Esophagus mucosa (tissue), 1 donor: Measurements from ENCODE around the gene FAM3B. TPM values are rescaled to one million over a fixed set of nuclear protein-coding genes. Genes with fewer than 3 reads are reported as not detected.
A peak's percentile ranks its signal among the peaks of the same experiment; 100 is the strongest.

Experiments used
- ATAC-seq: fragments of 200-7000 bp; cut with Tn5 transposase; one replicate; pipeline ENCODE4 v1.9.1; 2020
- total RNA-seq: library from RNA; stranded (reverse); gene quantifications from one replicate; pipeline ENCODE4 v1.2.4, GENCODE V29; 2023
- donor health status: DM: yes; HTN: yes; CAD: no.

The FAM3B gene
- total RNA-seq, 1 donor from 2014 or later, result 23.3 TPM

GRCh38 chr21:41319273-41319672 lies 2.7 kb downstream of the FAM3B start:
- ATAC-seq, result no peak

- peak; percentile 60 for ATAC-seq
Observed at GRCh38 chr21:41321211-41321907, 4.8 kb downstream of the FAM3B start.

GRCh38 chr21:41321908-41322495 lies 5.4 kb downstream of the FAM3B start:
- no peak for ATAC-seq

DNA sequence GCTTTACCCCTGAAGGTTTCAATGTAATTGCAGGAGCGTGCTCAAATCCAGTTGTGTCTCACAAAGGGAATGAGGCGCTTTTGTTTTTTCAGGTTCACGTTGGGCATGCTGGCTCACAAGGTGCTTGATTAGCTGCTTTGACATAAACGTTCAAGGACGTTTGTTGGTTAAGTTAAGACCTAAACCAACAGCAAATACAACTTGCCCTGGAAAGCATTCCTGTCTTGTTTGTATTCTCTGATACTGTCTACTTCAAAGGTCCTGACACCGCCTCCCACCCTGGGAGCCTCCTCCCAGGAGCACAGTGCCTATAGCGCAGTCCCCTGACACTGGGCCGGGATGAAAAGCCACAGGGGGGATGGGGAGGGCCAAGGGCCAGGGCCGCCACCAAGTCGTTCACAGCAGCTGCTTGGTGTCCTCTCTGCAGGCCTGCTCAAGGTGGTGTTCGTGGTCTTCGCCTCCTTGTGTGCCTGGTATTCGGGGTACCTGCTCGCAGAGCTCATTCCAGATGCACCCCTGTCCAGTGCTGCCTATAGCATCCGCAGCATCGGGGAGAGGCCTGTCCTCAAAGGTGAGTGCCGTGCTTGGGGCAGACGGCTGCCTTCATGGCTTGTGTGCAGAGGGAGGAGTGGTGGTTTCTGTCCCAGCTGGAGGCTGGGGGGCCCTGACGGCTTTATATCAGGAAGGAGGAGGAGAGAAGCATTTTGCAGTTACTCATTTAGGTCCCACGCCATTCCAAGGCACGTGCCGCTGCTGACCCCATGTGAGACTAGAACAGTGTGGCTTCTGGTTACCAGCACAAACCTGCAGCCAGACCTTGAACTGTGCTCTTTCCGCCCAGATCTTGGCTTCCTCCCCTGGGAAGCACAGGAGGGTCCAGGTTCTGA lies 6.1 kb downstream of the FAM3B start:
- ATAC-seq, result no peak

DNA sequence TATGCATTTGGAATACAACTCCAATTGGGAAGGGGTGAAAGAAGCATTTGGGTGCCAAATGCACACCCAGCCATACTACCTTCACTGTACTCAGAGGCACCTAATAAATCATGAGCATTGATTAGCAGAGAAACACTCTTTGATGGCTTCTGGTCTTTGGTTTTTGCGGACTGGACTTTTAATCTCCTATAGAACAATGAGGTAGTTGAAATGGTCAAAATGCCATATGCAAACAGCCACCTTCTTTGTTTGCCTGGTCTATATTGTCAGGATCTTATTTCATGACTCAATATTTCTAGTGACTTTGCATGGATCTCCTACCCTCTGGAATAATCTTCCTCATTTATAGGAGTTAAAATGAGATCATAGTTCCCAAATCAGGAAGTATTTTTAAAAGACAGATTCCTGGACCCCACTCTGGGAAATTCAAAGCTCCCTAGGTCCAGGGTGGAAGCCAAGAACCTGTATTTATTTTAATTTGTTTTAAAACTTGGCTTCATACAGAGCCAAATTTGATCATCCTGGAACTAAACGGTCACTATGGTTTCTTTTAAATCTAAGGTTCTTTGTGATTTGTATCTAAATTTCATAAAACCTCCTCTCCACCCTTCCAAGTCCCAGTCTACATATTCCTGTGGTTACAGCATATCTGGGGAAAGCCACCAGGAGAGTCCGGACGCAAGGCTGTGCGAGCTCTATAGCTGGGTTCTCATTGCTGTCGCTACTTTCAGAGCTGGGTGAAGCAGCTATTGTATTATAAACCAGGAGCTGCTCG lies 8.7 kb downstream of the FAM3B start:
- ATAC-seq, result no peak

DNA sequence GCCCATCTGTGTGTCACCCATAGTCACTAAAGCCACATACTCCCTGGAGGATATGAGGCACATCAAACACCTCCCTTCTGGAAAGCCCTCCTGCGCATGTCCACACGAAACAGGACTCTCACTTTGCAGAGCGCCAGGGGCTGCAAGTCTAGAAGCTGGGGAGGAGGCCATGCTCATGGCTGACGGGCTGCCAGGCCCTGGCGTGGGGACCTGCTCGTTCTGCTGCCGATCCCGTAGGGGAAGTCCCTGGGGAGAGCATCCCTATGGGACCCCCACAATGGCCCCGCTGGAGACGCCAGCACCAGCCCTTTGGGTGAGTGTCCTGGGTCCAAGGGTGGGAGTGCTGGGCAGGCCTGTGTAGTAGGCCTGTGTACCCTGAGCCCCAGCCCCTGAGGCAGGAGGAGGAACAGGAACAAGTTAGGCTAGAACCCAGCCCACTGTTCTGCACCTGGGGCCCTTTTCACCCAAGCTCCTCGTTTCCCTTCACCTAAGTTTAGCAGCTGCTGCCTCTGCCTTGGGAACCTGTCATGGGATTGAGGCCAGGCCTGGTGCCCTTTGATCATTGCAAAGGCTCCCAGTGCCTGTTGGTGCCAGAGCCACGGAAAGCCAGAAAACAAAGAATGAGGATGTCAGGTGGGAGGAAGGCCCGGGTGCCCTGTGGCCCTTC lies 9.9 kb downstream of the FAM3B start:
- ATAC-seq, result no peak

GRCh38 chr21:41327753-41328152 lies 11.2 kb downstream of the FAM3B start:
- ATAC-seq, result no peak

- ATAC-seq, result no peak
Observed at GRCh38 chr21:41328660-41329607, 12.3 kb downstream of the FAM3B start.

GRCh38 chr21:41333752-41334151 lies 17.2 kb downstream of the FAM3B start:
- ATAC-seq, result no peak

GRCh38 chr21:41337515-41337914 lies 20.9 kb downstream of the FAM3B start:
- ATAC-seq, result no peak

- ATAC-seq, result no peak
Observed at GRCh38 chr21:41338455-41338854, 21.9 kb downstream of the FAM3B start.

DNA sequence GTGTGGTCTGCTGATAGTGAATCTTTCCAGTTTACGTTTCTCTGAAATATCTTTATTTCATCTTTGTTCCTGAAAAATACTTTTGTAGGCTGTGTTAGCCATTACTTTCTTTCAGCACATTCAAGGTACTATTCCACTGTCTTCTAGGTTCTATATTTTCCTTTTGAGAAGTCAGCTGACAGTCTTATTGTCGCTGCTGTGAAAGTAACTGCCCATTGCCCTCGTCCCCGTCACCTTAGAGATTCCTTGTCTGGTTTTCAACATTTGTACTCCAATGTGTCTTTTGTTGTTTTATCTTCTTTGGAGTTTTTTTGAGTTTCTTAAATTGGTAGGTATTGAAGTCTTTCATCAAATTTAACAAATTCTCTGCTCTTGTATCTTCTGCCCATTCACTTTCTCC lies 25.4 kb downstream of the FAM3B start:
- ATAC-seq, result no peak

- ATAC-seq, result no peak
Observed at GRCh38 chr21:41344146-41344545, 27.5 kb downstream of the FAM3B start.

DNA sequence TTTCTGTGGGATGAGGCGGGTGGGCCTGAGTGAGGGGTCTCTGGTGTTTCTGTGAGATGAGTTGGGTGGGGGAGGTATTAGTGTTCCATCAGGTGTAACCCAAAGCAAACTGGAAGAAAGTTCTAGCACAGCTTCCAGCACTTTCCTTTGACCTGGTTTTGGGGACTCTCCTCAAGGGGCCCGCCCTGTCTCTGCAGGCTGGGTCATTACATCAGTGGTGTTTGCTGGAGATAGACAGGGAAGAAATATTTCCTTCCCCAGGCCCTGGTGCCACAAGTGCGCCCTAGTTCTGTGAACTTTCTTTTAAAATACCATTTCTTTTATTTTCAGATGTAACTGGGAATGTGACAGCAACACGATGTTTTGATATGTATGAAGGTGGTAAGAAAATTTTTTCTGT lies 28.8 kb downstream of the FAM3B start:
- no peak for ATAC-seq

DNA sequence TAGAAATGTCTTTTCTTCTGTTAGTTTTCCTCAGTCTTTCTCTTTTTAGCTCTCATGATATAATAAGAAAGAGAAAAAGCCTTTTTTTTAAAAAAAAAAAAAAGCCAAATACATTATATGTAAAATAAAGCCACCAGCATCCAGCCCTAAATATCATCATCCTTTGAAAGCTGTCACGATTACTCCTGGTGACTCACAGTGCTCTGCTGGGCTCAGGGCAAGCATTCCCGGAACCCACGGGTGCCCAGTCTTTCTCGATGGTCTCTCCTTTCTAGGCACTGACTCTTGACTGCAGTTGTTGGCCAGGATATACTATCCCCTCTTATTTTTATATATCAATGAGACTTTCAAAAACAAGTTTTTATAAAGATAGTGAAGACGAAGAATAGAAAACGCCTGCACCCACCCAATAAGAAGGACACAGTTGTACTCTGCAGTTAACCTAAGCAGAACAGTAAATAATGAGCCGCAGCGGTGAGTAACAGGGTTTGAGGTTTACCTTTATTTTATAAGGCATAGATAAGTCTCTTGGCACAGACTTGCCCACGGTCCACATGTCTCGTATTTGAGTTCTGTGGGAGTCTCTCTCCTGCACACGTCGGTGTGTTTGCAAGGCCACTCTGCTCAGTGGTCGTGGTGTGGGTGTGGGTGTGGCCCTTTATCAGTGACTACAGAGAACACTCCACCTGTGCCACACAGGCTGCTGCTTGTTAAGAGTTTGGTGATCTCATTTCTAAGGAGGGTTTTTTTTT lies 29.5 kb downstream of the FAM3B start:
- ATAC-seq, result peak; percentile 66

DNA sequence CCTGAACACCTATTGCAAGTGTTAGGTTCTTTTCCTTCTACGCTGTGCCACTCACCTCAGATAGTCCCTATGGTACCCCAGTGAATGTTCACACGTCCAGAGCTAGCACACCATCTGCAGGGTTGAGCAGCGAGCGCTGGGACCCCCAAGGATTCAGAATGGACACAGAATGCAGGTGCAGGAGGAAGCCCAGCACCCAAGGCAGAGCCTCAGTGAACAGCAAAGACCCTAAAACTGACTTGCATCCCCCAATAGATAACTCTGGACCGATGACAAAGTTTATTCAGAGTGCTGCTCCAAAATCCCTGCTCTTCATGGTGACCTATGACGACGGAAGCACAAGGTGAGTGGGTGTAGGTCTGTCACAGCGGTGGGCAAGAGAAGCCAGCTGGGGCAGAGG lies 30.2 kb downstream of the FAM3B start:
- ATAC-seq, result no peak

- no peak for ATAC-seq
Observed at GRCh38 chr21:41348434-41348833, 31.8 kb downstream of the FAM3B start.

DNA sequence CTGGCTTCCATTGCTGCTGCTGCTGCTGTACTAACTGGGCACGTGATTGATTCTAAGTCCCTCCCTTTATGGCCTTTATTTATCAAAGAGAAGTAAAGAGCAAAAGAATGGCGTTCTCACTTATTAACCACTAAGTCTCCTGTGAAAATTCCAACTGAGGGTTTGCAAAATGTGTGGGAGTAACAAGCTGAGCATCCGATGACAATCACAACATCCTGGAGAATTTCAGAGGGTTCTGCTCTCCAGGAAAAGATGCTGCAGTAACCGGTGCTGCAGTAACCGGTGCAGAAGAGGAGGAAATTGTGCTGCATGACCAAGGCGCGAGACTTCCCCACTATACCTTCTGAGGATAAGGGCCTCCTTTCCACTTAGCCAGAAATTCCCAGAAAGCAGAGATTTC lies 32.5 kb downstream of the FAM3B start:
- no peak for ATAC-seq

GRCh38 chr21:41349619-41350390 lies 33.2 kb downstream of the FAM3B start:
- ATAC-seq, result no peak
